IMR-90 (cell line): Measurements from ENCODE around the gene C2CD4C. TPM values are rescaled to one million over a fixed set of nuclear protein-coding genes. Genes with fewer than 3 reads are reported as not detected.

Source experiments
- ATAC-seq: fragments of 200-7000 bp; cut with Tn5 transposase; 2 replicates; pipeline ENCODE4 v1.9.1; 2020; ENCODE audit warnings: low read depth, mild to moderate bottlenecking, moderate library complexity
- BruUV-seq: library from RNA; stranded (reverse); fragments of 400-500 nt; replicated peaks from 2 replicates; lab custom pipeline; 2021; lab: Mats Ljungman, UMichigan
- CTCF ChIA-PET: fragments of 300-600 bp; formaldehyde crosslinking; extraction: SDS; loops from one replicate; lab custom pipeline; 2021; ENCODE audit warnings: antibody characterized with exemption; lab: Yijun Ruan, JAX
- POLR2A ChIA-PET: fragments of 300-600 bp; sonication (Branson Sonifier 250); formaldehyde crosslinking; loops from one replicate; lab custom pipeline; 2022; ENCODE audit warnings: antibody characterized with exemption; ENCODE audit not compliant: unreplicated experiment; lab: Charles Lee
- DNase-seq: peaks from one replicate; pipeline ENCODE4 v3.0.0; 2013
- H2AFZ ChIP-seq: replicated peaks from 2 replicates; pipeline ENCODE3; 2013; ENCODE audit warnings: low read length, mild to moderate bottlenecking; ENCODE audit not compliant: poor library complexity
- H2AK5ac ChIP-seq: 2 replicates; pipeline ENCODE4 v1.6.1; 2013; ENCODE audit warnings: low read depth, low read length, inconsistent platforms
- H2AK9ac ChIP-seq: replicated peaks from 2 replicates; pipeline ENCODE3; 2013; ENCODE audit warnings: mild to moderate bottlenecking, low read depth, low read length, moderate library complexity; ENCODE audit not compliant: poor library complexity
- H2BK120ac ChIP-seq: 2 replicates; pipeline ENCODE4 v1.6.1; 2013; ENCODE audit warnings: low read depth, low read length, inconsistent platforms
- H2BK15ac ChIP-seq: 3 replicates; pipeline ENCODE4 v1.6.1; 2013; ENCODE audit warnings: low read depth, low read length, inconsistent platforms
- H2BK20ac ChIP-seq: 2 replicates; pipeline ENCODE4 v1.6.1; 2013; ENCODE audit warnings: low read depth, mild to moderate bottlenecking, inconsistent platforms, low read length, moderate library complexity
- H2BK5ac ChIP-seq: 2 replicates; pipeline ENCODE4 v1.6.1; 2013; ENCODE audit warnings: mild to moderate bottlenecking, low read depth, low read length, inconsistent platforms; ENCODE audit not compliant: poor library complexity, severe bottlenecking
- H3K14ac ChIP-seq: replicated peaks from 2 replicates; pipeline ENCODE4 v1.6.1; 2013; ENCODE audit warnings: low read depth, low read length, inconsistent platforms
- H3K18ac ChIP-seq: 2 replicates; pipeline ENCODE4 v1.6.1; 2013; ENCODE audit warnings: low read depth, low read length, control low read depth
- H3K23ac ChIP-seq: 2 replicates; pipeline ENCODE4 v1.6.1; 2013; ENCODE audit warnings: low read depth, low read length, inconsistent platforms
- H3K27ac ChIP-seq: 2 replicates; pipeline ENCODE4 v1.5.1; 2013; ENCODE audit warnings: mild to moderate bottlenecking, control low read depth, low read length; ENCODE audit not compliant: insufficient read depth
- H3K27me3 ChIP-seq: 2 replicates; pipeline ENCODE4 v1.6.1; 2013; ENCODE audit warnings: low read length; ENCODE audit not compliant: control insufficient read depth, insufficient read depth
- H3K36me3 ChIP-seq: 2 replicates; pipeline ENCODE4 v1.6.1; 2013; ENCODE audit warnings: low read length, mixed read lengths; ENCODE audit not compliant: control insufficient read depth, insufficient read depth
- H3K4ac ChIP-seq: 2 replicates; pipeline ENCODE4 v1.6.1; 2013; ENCODE audit warnings: low read depth, low read length, inconsistent platforms
- H3K4me1 ChIP-seq: 2 replicates; pipeline ENCODE4 v1.6.1; 2013; ENCODE audit warnings: low read length, mixed read lengths; ENCODE audit not compliant: control insufficient read depth, insufficient read depth
- H3K4me2 ChIP-seq: 2 replicates; pipeline ENCODE4 v1.6.1; 2013; ENCODE audit warnings: low read depth, mild to moderate bottlenecking, control low read depth, low read length, moderate library complexity
- H3K4me3 ChIP-seq: 2 replicates; pipeline ENCODE4 v1.5.1; 2013; ENCODE audit warnings: low read depth, mild to moderate bottlenecking, control low read depth, low read length, moderate library complexity; ENCODE audit not compliant: insufficient read depth
- H3K56ac ChIP-seq: 2 replicates; pipeline ENCODE4 v1.6.1; 2013; ENCODE audit warnings: low read length, inconsistent platforms; ENCODE audit not compliant: insufficient read depth; ENCODE audit errors: extremely low read depth
- H3K79me1 ChIP-seq, 2 experiments: 2 replicates each; pipeline ENCODE4 v1.6.1; 2013; ENCODE audit warnings: low read length in 2 of 2, inconsistent platforms in 1 of 2, low read depth in 1 of 2
- H3K9ac ChIP-seq: 2 replicates; pipeline ENCODE4 v1.6.1; 2013; ENCODE audit warnings: low read depth, low read length, control low read depth
- H3K9me1 ChIP-seq: 2 replicates; pipeline ENCODE4 v1.6.1; 2013; ENCODE audit warnings: low read length, inconsistent platforms; ENCODE audit not compliant: insufficient read depth
- H3K9me3 ChIP-seq: 2 replicates; pipeline ENCODE4 v1.6.1; 2013; ENCODE audit warnings: low read length; ENCODE audit not compliant: control insufficient read depth, insufficient read depth
- H4K20me1 ChIP-seq: 2 replicates; pipeline ENCODE4 v1.6.1; 2013; ENCODE audit warnings: low read length, inconsistent platforms; ENCODE audit not compliant: insufficient read depth
- H4K5ac ChIP-seq: 2 replicates; pipeline ENCODE4 v1.6.1; 2013; ENCODE audit warnings: mild to moderate bottlenecking, low read depth, low read length, control low read depth
- H4K8ac ChIP-seq, 2 experiments: 2 replicates each; pipeline ENCODE4 v1.6.1; 2013; ENCODE audit warnings: low read depth in 2 of 2, low read length in 2 of 2, control low read depth in 1 of 2, inconsistent platforms in 1 of 2
- H4K91ac ChIP-seq: 2 replicates; pipeline ENCODE4 v1.6.1; 2013; ENCODE audit warnings: low read depth, low read length, inconsistent platforms; ENCODE audit not compliant: insufficient read depth
- BHLHE40 ChIP-seq: fragments of 150-350 bp; IDR thresholded peaks from 2 replicates; pipeline ENCODE4 v1.6.1; 2016; ENCODE audit warnings: mild to moderate bottlenecking, low read depth, low read length
- CEBPB ChIP-seq: IDR thresholded peaks from 2 replicates; pipeline ENCODE4 v1.6.1; 2012; ENCODE audit warnings: low read depth, low read length, improper control_type of control experiment
- CHD1 ChIP-seq: IDR thresholded peaks from 2 replicates; pipeline ENCODE4 v1.6.1; 2012; ENCODE audit warnings: low read depth, low read length, improper control_type of control experiment
- ELK1 ChIP-seq: fragments of 150-350 bp; IDR thresholded peaks from 2 replicates; pipeline ENCODE4 v1.6.1; 2016; ENCODE audit warnings: low read depth, mild to moderate bottlenecking, low read length, moderate library complexity, borderline replicate concordance
- FOS ChIP-seq: fragments of 150-350 bp; IDR thresholded peaks from 2 replicates; pipeline ENCODE4 v1.6.1; 2016; ENCODE audit warnings: low read depth, low read length
- MAFK ChIP-seq: IDR thresholded peaks from 2 replicates; pipeline ENCODE4 v1.6.1; 2012; ENCODE audit warnings: low read depth, low read length, improper control_type of control experiment
- MAZ ChIP-seq: IDR thresholded peaks from 2 replicates; pipeline ENCODE4 v1.6.1; 2012; ENCODE audit warnings: low read depth, mild to moderate bottlenecking, low read length, improper control_type of control experiment, moderate library complexity, borderline replicate concordance
- MXI1 ChIP-seq: IDR thresholded peaks from 2 replicates; pipeline ENCODE4 v1.6.1; 2012; ENCODE audit warnings: low read depth, mild to moderate bottlenecking, low read length, moderate library complexity, borderline replicate concordance
- NFE2L2 ChIP-seq: fragments of 150-350 bp; IDR thresholded peaks from 2 replicates; pipeline ENCODE4 v1.6.1; 2016; ENCODE audit warnings: low read depth, mild to moderate bottlenecking, low read length
- POLR2A ChIP-seq: IDR thresholded peaks from 2 replicates; pipeline ENCODE4 v1.6.1; 2012; ENCODE audit warnings: mild to moderate bottlenecking, low read depth, low read length
- RAD21 ChIP-seq: IDR thresholded peaks from 2 replicates; pipeline ENCODE4 v1.6.1; 2012; ENCODE audit warnings: low read length, improper control_type of control experiment
- RCOR1 ChIP-seq: IDR thresholded peaks from 2 replicates; pipeline ENCODE4 v1.6.1; 2012; ENCODE audit warnings: mild to moderate bottlenecking, low read length, improper control_type of control experiment; ENCODE audit not compliant: insufficient replicate concordance
- RFX5 ChIP-seq: IDR thresholded peaks from 2 replicates; pipeline ENCODE4 v1.8.0; 2012; ENCODE audit warnings: low read depth, mild to moderate bottlenecking, low read length, moderate library complexity
- SMC3 ChIP-seq: fragments of 150-350 bp; IDR thresholded peaks from 2 replicates; pipeline ENCODE4 v1.6.1; 2016; ENCODE audit warnings: low read depth, mild to moderate bottlenecking, antibody characterized with exemption, low read length, moderate library complexity
- USF2 ChIP-seq: fragments of 150-350 bp; IDR thresholded peaks from 2 replicates; pipeline ENCODE4 v1.6.1; 2017; ENCODE audit warnings: mild to moderate bottlenecking, antibody characterized with exemption, low read length, low read depth
- WGBS, 2 experiments: methylation state at CpG; one replicate each; pipeline versions ENCODE4 v1.1.5 to v1.1.7; 2013; ENCODE audit warnings: missing lambda C conversion rate in 2 of 2; ENCODE audit not compliant: insufficient read length in 1 of 2; ENCODE audit errors: extremely low coverage in 2 of 2; 5-methylcytosine and 5-hydroxymethylcytosine counted together
- dilution Hi-C: fragments of 300-500 bp; cut with HindIII; formaldehyde crosslinking; loops from one replicate; pipeline ENCODE4 v1.14.3; 2018; ENCODE audit warnings: low sequenced_read_pairs; ENCODE audit not compliant: unreplicated experiment
- in situ Hi-C: fragments of 300-500 bp; cut with MboI; formaldehyde crosslinking; loops from 3 replicates; pipeline ENCODE4 v1.14.3; 2019; ENCODE audit warnings: low sequenced_read_pairs, inconsistent platforms, mixed read lengths
- intact Hi-C: fragments of 100-400 bp; cut with micrococcal nuclease; formaldehyde crosslinking; loops from 2 replicates; pipeline ENCODE4 v1.10.0; 2022
- polyA plus RNA-seq, 3 experiments: library from polyadenylated mRNA; depleted of rRNA; stranded (reverse); fragments of >200 nt; gene quantifications; 2 replicates each; pipeline ENCODE4 v1.2.3, GENCODE V29; 2012; ENCODE audit warnings: low replicate concordance in 1 of 3
- total RNA-seq: library from RNA; depleted of rRNA; stranded (reverse); fragments of >200 nt; gene quantifications from 2 replicates; pipeline ENCODE4 v1.2.3, GENCODE V29; 2012
- TF ChIP-seq, protein P1 (sequence below): conservative IDR thresholded peaks from 2 replicates; pipeline ENCODE4 v1.5.1; 2012; ENCODE audit warnings: mild to moderate bottlenecking, low read depth, low read length, improper control_type of control experiment

Gene C2CD4C
- total and polyA plus RNA-seq, 2 of the 4 experiments (the other 2 are of a cell fraction): under 0.01 to 0.07 TPM

DNA sequence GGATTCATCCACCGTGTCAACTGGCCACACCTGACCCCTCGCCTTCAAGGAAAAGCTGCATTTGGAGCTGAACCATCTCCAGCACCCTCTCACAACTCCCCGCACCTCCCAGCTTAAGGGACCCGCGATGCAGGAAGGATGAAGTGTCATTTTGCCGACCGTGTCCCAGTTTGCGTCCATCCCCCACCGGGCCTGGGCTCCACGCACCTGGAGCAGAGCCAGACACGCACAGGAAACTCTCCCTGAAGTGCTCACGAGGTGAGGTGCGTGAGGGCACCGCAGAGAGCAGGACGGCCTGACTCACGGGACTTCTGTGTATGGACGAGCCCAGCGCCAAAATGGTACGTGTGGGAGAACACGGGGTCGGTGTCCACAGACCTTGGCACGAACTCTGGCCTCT, 44.7 kb upstream of the C2CD4C start:
- BruUV-seq: no TSS peak
- intact Hi-C loops: no loop called here

More for the DNA sequence above, 44.7 kb upstream of the C2CD4C start:
- in situ Hi-C loops (no loop called here), dilution Hi-C loops (no loop called here)
- H4K20me1 ChIP-seq: no peaks in the 10 kb centered on the region
- no peaks in the 10 kb centered on the region for H3K36me3 ChIP-seq
- H4K91ac ChIP-seq: no peak overlapping the region
- H3K9me1 ChIP-seq: no peaks in the 10 kb centered on the region
- no peak overlapping the region for H3K4ac ChIP-seq
- POLR2A ChIA-PET: no interaction called here
- no peak overlapping the region for H2BK5ac ChIP-seq
- no peak overlapping the region for H2AK5ac ChIP-seq
- no peak overlapping the region for H3K4me3 ChIP-seq
- no peaks in the 10 kb centered on the region for H3K4me1 ChIP-seq
- no peak overlapping the region for H3K14ac ChIP-seq
- no peak overlapping the region for H2BK120ac ChIP-seq
- ATAC-seq: no peak
- H3K27me3 ChIP-seq: no peaks in the 10 kb centered on the region; the same call in 1 of the 2 replicates
- CTCF ChIA-PET: no interaction called here
- H2BK20ac ChIP-seq: no peak overlapping the region
- H3K23ac ChIP-seq: no peak overlapping the region
- no peak overlapping the region for H3K56ac ChIP-seq
- H3K9ac ChIP-seq: no peak overlapping the region
- no peak overlapping the region for H3K27ac ChIP-seq
- peaks cover 16% of the 10 kb centered on the region for H3K9me3 ChIP-seq
- H2BK15ac ChIP-seq: no peak overlapping the region
- DNase-seq: no peak
- H3K79me1 ChIP-seq: no peaks in the 10 kb centered on the region
- H2AK9ac ChIP-seq: peak overlapping the region; percentile 13
- TF ChIP-seq SMC3 (no peak), ELK1 (no peak), FOS (no peak), RCOR1 (no peak), POLR2A (no peak), RFX5 (no peak), BHLHE40 (no peak), MAZ (no peak), USF2 (no peak), CEBPB (no peak), MXI1 (no peak), CHD1 (no peak), NFE2L2 (no peak), RAD21 (no peak), MAFK (no peak)
- TF ChIP-seq, protein P1, sequence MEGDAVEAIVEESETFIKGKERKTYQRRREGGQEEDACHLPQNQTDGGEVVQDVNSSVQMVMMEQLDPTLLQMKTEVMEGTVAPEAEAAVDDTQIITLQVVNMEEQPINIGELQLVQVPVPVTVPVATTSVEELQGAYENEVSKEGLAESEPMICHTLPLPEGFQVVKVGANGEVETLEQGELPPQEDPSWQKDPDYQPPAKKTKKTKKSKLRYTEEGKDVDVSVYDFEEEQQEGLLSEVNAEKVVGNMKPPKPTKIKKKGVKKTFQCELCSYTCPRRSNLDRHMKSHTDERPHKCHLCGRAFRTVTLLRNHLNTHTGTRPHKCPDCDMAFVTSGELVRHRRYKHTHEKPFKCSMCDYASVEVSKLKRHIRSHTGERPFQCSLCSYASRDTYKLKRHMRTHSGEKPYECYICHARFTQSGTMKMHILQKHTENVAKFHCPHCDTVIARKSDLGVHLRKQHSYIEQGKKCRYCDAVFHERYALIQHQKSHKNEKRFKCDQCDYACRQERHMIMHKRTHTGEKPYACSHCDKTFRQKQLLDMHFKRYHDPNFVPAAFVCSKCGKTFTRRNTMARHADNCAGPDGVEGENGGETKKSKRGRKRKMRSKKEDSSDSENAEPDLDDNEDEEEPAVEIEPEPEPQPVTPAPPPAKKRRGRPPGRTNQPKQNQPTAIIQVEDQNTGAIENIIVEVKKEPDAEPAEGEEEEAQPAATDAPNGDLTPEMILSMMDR: no peak
- no peak overlapping the region for H4K5ac ChIP-seq
- no peak overlapping the region for H3K4me2 ChIP-seq
- no peak overlapping the region for H2AFZ ChIP-seq
- H3K18ac ChIP-seq: no peak overlapping the region
- 77% methylated on average over 16 of the region's 22 CpGs; no CpG with 5 or more reads in 1 of the 2 experiments for WGBS, 2 experiments
- H4K8ac ChIP-seq: no peak overlapping the region
